K562 (cell line): ENCODE results near the gene ELMO1.

Source experiments
- CBFA2T3 ChIP-seq: fragments of 450-650 bp; IDR thresholded peaks from 2 replicates; pipeline ENCODE4 v1.6.1; 2017
- POLR2A ChIP-seq: fragments of 450-650 bp; conservative IDR thresholded peaks from 2 replicates; pipeline ENCODE4 v1.6.1; 2016
- RBM22 ChIP-seq: fragments of 200-400 bp; formaldehyde crosslinking; IDR thresholded peaks from 2 replicates; pipeline ENCODE4 v1.6.1; 2018; ENCODE audit warnings: low read length, low read depth; ENCODE audit not compliant: poor library complexity, severe bottlenecking
- ZFP91 ChIP-seq: sonication (generic); formaldehyde crosslinking; IDR thresholded peaks from 2 replicates; pipeline ENCODE4 v1.8.0; 2022; ENCODE audit warnings: mild to moderate bottlenecking, missing genetic modification reagents
- ZNF124 ChIP-seq: sonication (generic); formaldehyde crosslinking; IDR thresholded peaks from 2 replicates; pipeline ENCODE4 v1.8.1; 2022; ENCODE audit warnings: missing genetic modification reagents
- ZNF282 ChIP-seq: sonication (generic); formaldehyde crosslinking; IDR thresholded peaks from 2 replicates; pipeline ENCODE4 v1.8.1; 2023; ENCODE audit warnings: missing genetic modification reagents
- ZNF407 ChIP-seq: fragments of 450-650 bp; IDR thresholded peaks from 2 replicates; pipeline ENCODE4 v1.6.1; 2016; ENCODE audit warnings: low read depth
- TF ChIP-seq, protein P1 (sequence below): sonication (generic); formaldehyde crosslinking; IDR thresholded peaks from 2 replicates; pipeline ENCODE4 v1.8.0; 2022; ENCODE audit warnings: mild to moderate bottlenecking, low read depth, missing genetic modification reagents
- TF ChIP-seq, protein P2 (sequence below), 3 experiments: IDR thresholded peaks in 2 of 3; conservative IDR thresholded peaks in 1 of 3; 2 replicates each; pipeline ENCODE4 v1.5.1; 2011 to 2012; ENCODE audit warnings: low read length in 3 of 3, mild to moderate bottlenecking in 3 of 3, control low read depth in 2 of 3, improper control_type of control experiment in 1 of 3, inconsistent platforms in 1 of 3, low read depth in 1 of 3, mixed read lengths in 1 of 3, moderate library complexity in 1 of 3; ENCODE audit not compliant: insufficient read depth in 2 of 3

DNA sequence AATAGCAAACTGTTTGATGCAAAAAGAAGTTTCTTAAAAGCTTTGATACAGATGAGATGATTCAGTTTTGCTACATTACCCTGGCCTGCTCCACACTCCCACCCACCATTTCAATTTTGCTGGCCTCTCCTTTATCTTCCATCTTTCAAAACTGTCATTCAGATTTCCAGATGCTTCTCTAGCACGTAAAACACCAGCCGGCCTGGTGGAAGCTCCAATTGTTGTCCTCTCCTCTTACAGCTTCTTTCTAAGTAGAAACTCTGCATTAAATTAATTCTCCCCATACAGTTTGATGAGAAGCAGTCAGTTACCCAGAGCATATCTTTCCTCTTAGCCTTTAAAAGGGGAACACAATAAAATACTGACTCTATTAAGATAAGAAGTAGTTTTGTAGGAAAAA, 34.3 kb upstream of the ELMO1 start:
- TF ChIP-seq, protein P1, sequence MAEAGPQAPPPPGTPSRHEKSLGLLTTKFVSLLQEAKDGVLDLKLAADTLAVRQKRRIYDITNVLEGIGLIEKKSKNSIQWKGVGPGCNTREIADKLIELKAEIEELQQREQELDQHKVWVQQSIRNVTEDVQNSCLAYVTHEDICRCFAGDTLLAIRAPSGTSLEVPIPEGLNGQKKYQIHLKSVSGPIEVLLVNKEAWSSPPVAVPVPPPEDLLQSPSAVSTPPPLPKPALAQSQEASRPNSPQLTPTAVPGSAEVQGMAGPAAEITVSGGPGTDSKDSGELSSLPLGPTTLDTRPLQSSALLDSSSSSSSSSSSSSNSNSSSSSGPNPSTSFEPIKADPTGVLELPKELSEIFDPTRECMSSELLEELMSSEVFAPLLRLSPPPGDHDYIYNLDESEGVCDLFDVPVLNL = no peak
- no peak for TF ChIP-seq ZFP91 (CRISPR knock-in tag)
- TF ChIP-seq RBM22 = no peak
- no peak for TF ChIP-seq ZNF124 (CRISPR knock-in tag)
- TF ChIP-seq ZNF407 = no peak
- TF ChIP-seq POLR2A = no peak
- no peak for TF ChIP-seq CBFA2T3
- TF ChIP-seq, protein P2, sequence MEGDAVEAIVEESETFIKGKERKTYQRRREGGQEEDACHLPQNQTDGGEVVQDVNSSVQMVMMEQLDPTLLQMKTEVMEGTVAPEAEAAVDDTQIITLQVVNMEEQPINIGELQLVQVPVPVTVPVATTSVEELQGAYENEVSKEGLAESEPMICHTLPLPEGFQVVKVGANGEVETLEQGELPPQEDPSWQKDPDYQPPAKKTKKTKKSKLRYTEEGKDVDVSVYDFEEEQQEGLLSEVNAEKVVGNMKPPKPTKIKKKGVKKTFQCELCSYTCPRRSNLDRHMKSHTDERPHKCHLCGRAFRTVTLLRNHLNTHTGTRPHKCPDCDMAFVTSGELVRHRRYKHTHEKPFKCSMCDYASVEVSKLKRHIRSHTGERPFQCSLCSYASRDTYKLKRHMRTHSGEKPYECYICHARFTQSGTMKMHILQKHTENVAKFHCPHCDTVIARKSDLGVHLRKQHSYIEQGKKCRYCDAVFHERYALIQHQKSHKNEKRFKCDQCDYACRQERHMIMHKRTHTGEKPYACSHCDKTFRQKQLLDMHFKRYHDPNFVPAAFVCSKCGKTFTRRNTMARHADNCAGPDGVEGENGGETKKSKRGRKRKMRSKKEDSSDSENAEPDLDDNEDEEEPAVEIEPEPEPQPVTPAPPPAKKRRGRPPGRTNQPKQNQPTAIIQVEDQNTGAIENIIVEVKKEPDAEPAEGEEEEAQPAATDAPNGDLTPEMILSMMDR (IDR thresholded peaks at IDR 0.05 in 2 of 3, conservative IDR thresholded peaks at IDR 0.05 in 1 of 3; ENCODE audit: insufficient read depth in 2 of 3, low read depth in 1 of 3, low read length in 3 of 3) = no peak
- TF ChIP-seq ZNF282 = no peak
